Stimulated activated CD4-positive, alpha-beta T cell treated with anti-CD3 and anti-CD28 coated beads, Interleukin-12 subunit alpha, Interleukin-12 subunit beta, amount 100 ng/mL, for 24 hours (primary cell): ENCODE data around the gene LDB3.
"Not testable (repeated sequence)": the region's sequence is repeated elsewhere in the genome, so short reads cannot be mapped to it uniquely, and the experiment has no call there.

Source experiments
- DNase-seq, 2 experiments: peaks; one replicate each; pipeline ENCODE4 v3.0.0-alpha.2; 2020; ENCODE audit warnings: low read depth in 2 of 2

The LDB3 gene

GRCh38 chr10:86730227-86730626 is 61.9 kb downstream of the LDB3 start:
- DNase-seq: no peak

- no peak for DNase-seq
Observed at GRCh38 chr10:86732771-86733170, 64.5 kb downstream of the LDB3 start.

DNA sequence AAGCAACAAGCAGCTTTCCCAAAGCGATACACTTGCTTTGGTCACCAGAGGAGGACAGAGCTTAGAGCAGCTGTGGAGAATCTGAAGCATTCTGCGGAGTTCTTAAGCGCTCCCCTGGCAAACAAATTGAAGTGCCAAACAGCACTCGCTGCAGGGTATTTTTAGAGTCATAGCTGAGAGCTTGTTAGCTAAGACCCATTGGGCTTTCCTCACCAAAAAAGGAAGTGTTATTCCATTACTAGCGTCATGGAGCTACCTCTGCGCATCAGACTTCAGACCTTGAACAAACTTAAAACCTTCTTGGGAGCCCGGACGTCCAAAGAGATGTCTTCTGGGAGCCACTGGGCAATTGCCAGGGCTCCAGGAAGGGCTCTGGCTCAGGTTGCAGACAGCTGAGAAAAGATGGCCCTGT is 65.0 kb downstream of the LDB3 start:
- no peak for DNase-seq

GRCh38 chr10:86734207-86734988 is 66.1 kb downstream of the LDB3 start:
- DNase-seq: no peak

GRCh38 chr10:86735278-86735677 is 67.0 kb downstream of the LDB3 start:
- DNase-seq: not testable (repeated sequence)

DNA sequence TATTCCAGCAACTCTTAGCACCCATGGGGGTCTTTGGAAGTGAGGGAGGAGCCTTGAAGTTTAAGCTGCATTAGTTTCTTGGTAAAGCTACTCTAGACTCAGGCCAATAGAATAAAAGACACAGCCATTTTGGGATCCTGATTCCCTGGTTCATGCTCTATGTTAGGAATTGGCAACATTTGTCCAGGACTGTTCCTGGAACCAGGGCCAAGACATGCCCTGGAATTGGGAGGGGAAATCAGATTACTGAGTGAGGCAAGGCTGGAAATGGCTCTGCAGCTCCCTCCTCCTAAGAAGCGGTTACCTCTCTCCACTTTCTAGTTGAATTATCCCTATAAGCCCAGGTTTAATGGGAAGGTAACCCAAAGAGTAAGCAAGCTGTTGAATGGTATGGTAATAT is 73.9 kb downstream of the LDB3 start:
- DNase-seq: no peak

- no peak for DNase-seq
Observed at GRCh38 chr10:86744067-86744725, 75.9 kb downstream of the LDB3 start.

DNA sequence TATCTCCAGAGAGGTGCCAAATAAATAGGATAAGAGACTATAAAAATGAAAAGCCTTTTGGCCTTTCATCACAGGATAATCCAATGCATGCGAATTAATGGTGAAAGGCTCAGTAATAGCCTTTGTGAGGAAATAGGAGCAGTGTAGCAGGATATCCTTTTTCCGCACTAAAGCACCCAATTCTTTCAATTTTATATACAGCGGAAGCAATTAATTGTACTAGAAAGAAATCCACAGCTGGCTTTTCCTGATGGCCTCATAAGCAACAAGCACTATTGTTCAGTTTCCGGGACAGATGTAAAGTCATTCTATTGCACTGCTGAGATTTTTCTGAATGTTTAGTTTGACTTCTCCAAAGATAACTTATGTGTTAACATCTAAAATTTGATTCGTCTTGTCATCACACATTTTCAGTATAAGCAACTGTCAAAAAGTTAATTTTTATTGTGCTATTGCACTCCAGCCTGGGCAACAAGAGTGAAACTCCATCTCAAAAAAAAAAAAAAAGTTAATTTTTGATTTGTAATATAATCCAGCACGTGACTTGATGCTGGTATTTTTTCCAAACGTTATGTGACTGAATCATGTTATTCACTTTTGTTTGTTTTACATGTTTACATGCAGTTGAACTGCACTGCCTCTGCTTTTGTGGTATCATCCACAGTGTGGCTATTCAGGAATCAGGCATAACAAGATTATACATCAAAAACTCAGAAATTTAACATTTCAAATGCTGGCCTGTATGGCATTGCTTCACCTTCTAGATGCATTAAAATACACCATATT is 79.7 kb downstream of the LDB3 start:
- DNase-seq: no peak

DNA sequence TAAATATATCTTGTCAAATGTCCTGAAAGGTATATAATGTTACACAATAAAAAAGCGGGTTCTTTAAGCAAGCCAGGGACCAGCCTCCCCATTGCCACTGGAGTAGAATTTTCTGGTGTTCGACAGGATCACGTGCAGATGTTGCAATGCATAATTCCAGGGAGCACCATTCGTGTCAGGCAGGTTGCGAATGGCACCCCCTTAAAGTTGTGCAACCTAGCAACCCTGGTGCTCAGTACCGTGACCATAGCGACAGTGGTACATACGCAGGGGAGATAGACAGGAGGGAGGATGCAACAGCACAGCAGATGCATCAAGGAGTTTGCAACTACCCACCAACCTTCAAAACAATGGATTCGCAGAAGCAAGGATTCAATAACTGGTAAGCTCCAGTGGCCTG is 81.5 kb downstream of the LDB3 start:
- DNase-seq: no peak

- no peak for DNase-seq
Observed at GRCh38 chr10:86751477-86751876, 83.2 kb downstream of the LDB3 start.

GRCh38 chr10:86752311-86752710 is 84.0 kb downstream of the LDB3 start:
- DNase-seq: no peak

GRCh38 chr10:86753051-86753450 is 84.7 kb downstream of the LDB3 start:
- DNase-seq: no peak

DNA sequence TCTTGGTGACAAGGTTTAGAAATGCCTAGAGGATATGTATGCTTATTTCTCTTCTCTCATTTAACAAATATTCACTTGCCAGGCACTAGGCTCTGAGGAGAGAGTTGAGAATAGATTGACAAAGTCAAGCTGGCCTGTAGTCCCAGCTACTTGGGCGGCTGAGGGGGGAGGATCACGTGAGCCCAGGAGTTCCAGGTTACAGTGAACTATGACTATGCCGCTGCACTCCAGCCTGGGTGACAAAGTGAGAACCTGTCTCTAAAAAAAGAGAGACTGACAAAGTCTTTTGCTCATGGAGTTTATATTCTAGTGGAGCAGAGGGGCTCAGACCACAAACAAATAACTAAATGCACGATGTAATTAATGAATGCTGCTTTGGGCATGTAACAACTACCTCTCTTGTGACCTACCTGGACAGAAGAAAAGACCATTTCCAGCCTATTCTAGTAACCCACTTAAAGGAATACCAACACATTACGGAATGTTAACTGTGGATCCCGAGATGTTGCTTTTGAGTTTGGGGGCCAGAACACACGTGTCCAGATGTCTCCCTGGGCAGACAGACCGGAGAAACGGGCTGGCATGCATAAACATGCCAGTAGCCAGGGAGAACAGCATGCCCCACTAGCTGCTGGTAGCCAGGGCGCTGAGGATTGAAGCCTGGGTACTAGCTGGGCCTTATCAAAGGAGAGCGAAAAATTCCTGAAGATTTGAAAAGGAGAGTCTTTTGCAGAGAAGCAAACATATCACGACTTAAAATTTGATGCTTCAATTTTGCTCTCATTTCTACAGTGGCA is 85.5 kb downstream of the LDB3 start:
- no peak for DNase-seq

DNA sequence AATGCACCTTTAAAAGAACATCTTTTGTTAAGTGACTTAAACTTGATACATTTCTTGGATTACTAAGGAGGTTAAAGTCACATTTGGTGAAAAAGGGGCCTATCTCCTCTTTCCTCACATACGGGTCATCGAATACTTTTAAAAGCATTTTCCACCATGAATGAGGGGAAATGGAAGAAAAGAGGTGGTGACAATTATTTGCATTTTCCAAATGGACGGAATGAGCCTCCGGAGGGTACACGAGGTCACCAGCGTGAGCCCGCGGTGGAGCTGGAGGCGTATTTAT is 87.1 kb downstream of the LDB3 start:
- DNase-seq: no peak

DNA sequence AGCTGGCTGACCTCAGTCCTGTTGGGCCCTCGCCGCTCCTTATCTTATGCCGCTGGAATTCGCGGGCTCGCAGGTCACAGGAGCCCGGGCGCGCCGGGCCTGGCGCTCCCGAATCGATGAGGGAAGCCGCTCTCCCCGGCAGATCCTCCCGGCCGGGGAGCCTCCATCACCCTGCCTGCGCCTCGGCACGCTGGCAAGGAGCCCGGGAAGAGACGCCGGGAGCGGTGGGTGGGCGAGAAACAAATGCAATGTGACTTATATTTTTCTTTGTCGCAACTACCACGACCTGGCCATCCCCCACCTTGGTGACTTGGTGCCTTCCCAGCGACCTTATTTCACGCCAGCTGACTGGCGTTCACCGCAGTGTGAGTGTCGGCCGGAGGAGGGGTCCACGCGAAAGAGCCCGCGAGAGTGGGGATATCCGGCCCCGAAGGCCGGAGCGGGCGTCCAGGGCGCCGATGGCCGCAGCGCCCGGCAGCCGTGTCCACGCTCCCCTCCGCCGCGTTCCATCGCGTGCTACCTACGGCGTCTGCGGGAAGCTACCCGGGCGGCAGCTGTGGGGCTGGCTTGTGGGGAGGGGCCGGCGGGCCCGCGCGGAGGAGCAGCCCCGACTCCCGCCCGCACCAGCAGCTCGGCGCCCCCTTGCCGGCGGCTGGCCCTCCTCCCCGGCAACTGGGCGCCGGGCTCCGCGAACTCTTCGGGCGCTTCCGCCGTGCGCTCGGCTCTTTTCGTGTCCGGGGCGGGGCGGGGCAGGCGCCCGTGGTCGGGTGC is 87.6 kb downstream of the LDB3 start:
- peak; percentile 75 to 81 for DNase-seq

- no peak for DNase-seq
Observed at GRCh38 chr10:86756511-86757112, 88.3 kb downstream of the LDB3 start, which contains the start of gene BMPR1A. BMPR1A (plus strand) TSS chr10:86756619; CDS start chr10:86876019, 119,400 bp downstream.

- peak in 1 of 2 experiments; percentile 8 for DNase-seq
Observed at GRCh38 chr10:86757113-86757972, 89.0 kb downstream of the LDB3 start.

- DNase-seq: no peak
Observed at GRCh38 chr10:86758189-86759072, 90.1 kb downstream of the LDB3 start.
